KOPT-K1 (cell line): ENCODE data around the gene FAF2.
"Not testable (repeated sequence)": the region's sequence is repeated elsewhere in the genome, so short reads cannot be mapped to it uniquely, and the experiment has no call there.

Experiments
- H3K27ac ChIP-seq: fragments of 200-600 bp; sonication (generic); 2 replicates; pipeline ENCODE4 v1.5.1; 2016; ENCODE audit warnings: antibody characterized with exemption, mild to moderate bottlenecking, low read depth, low read length; ENCODE audit not compliant: poor library complexity, severe bottlenecking
- H3K36me3 ChIP-seq: fragments of 200-600 bp; sonication (generic); 2 replicates; pipeline ENCODE4 v1.5.1; 2017; ENCODE audit warnings: antibody characterized with exemption, mild to moderate bottlenecking, low read length, moderate library complexity; ENCODE audit not compliant: insufficient read depth
- H3K9me3 ChIP-seq: fragments of 200-600 bp; sonication (generic); 2 replicates; pipeline ENCODE4 v1.5.1; 2017; ENCODE audit warnings: antibody characterized with exemption, low read length, mild to moderate bottlenecking; ENCODE audit not compliant: insufficient read depth, poor library complexity, severe bottlenecking

FAF2 gene

DNA sequence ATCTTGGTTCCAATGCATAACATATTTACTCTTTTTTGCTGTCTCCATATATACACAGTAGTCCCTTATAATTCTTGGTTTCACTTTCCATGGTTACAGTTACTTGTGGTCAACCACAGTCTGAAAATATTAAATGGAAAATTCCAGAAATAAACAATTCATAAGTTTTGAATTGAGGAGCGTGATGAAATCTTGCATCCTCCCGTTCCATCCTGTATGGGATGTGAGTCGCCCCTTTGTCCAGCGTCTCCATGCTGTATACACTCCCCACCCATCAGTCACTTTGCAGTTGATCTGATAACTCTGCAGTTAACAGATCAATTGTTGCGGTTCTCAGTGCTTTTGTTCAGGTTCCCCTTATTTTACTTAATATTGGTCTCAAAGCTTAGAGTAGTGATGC, 11.5 kb upstream of the FAF2 start:
- Histone ChIP-seq H3K36me3 (no peaks in the 10 kb centered on the region), H3K27ac (peak overlapping the region; percentile 83), H3K9me3 (peaks cover 11% of the 10 kb centered on the region)

DNA sequence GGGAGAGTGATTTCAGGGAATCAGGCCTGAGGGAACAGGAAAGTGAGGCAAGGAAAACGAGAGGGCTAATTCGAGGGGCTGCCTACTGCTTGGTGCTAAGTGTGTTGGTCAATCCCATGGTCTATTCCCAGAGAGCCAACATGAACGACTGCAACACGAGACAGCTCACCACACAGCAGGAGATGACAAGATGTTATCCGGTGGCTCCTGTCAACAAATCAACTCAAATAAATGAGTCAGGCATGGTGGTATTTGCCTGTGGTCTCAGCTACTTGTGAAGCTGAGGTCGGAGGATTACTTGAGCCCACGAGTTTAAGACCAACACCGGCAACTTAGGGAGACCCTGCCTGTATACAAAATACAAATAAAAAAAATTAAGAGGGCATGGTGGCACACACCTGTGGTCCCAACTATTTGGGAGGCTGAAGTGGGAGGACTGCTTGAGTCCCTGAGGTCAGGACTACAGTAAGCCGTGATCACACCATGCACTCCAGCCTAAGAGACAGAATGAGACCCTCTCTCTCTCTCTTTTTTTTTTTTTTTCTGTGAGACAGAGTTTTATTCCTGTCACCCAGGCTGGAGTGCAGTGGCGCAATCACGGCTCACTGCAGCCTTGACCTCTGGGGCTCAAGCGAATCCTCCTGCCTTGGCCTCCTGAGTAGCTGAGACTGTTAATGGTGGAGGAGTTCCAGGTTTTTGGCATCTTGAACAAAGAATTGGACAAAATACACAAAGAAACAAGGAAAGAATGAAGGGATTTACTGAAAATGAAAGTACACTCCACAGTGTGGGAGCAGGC, 9.0 kb upstream of the FAF2 start:
- Histone ChIP-seq H3K9me3 (no peaks in the 10 kb centered on the region), H3K27ac (no peak overlapping the region), H3K36me3 (no peaks in the 10 kb centered on the region)

DNA sequence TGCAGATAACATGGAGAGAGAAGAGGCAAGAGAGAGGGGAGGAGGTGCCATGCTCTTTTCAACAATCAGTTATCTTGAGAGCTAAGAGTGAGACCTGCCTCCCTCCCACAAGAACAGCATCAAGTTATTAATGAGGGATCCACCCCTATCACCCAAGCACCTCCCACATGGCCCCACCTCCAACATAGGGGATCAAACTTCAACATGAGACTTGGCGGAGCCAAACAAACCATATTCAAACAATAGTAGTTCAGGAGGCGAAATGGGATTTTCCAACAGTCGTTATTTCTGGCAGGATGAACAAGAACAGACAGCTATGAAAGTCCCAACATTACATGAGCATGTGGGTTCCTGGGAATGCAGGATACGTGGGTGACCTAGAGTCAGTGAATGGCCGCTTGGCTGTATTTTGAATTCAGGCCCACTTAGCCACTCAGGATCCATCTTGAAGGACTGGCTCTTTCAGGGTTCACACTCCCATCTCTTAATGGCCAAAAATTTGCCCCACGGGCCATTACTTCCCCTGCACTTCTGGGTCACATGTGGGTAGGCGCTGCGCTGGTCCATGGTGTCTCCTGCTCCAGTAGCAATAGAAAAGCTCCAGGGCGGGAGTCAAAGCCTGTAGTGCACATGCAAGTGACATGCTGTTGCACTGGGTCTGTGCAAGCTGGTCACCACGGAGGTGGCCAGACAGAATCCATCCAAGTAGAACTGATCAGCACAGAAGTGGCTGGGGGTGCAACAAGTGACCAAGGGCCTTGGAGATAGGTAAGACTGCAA, 7.1 kb upstream of the FAF2 start:
- no peak overlapping the region for H3K27ac ChIP-seq
- no peaks in the 10 kb centered on the region for H3K36me3 ChIP-seq
- no peaks in the 10 kb centered on the region for H3K9me3 ChIP-seq

DNA sequence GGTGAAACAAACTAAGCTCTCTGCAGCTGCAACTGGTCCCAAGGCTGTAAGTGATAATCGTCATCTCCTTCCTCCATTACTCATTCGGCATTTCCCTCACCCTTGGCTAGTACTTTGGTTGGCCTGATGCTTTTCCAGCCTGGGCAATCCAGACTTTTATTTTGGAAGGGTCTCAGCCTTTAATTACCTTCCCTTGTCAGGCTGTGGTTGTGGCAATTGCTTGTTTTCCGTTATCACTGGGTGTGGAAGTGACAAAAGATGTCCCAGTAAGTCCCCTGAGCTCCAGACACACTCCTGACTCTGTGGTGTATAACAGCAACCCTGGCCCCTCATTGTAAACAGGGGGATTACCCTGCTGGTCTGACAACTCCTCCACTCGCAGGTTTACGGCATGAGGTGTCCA, 6.3 kb upstream of the FAF2 start:
- H3K27ac ChIP-seq: no peak overlapping the region
- H3K9me3 ChIP-seq: no peaks in the 10 kb centered on the region
- H3K36me3 ChIP-seq: no peaks in the 10 kb centered on the region

DNA sequence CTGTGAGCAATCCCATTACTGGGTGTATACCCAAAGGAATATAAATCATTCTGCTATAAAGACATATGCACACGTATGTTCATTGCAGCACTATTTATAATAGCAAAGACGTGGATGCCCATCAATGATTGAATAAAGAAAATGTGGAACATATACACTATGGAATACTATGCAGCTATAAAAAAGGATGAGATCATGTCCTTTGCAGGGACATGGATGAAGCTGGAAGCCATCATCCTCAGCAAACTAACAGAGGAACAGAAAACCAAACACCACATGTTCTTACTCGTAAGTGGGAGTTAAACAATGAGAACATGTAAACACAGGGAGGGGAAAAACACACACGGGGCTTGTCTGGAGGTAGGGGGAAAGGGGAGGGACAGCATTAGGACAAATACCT, 5.3 kb upstream of the FAF2 start:
- H3K9me3 ChIP-seq, H3K36me3 ChIP-seq, H3K27ac ChIP-seq: not testable (repeated sequence)

DNA sequence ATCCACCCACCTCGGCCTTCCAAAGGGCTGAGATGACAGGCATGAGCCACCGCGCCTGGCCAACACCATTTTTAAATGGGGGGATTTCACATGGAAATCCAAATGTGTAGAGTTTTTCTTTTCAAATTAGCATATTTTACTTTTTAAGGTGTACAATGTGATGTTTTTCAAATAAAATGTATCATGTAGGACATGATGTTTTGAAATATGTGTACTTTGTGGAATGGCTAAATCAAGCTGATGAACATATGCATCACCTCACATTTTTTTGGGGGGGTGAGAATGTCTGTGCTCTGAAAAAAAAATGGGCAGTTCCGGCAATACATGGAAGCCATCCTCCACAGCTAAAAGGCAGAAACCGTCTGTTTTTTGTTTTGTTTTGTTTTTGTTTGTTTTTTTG, 3.4 kb upstream of the FAF2 start:
- no peaks in the 10 kb centered on the region for H3K9me3 ChIP-seq
- no peaks in the 10 kb centered on the region for H3K36me3 ChIP-seq
- no peak overlapping the region for H3K27ac ChIP-seq

DNA sequence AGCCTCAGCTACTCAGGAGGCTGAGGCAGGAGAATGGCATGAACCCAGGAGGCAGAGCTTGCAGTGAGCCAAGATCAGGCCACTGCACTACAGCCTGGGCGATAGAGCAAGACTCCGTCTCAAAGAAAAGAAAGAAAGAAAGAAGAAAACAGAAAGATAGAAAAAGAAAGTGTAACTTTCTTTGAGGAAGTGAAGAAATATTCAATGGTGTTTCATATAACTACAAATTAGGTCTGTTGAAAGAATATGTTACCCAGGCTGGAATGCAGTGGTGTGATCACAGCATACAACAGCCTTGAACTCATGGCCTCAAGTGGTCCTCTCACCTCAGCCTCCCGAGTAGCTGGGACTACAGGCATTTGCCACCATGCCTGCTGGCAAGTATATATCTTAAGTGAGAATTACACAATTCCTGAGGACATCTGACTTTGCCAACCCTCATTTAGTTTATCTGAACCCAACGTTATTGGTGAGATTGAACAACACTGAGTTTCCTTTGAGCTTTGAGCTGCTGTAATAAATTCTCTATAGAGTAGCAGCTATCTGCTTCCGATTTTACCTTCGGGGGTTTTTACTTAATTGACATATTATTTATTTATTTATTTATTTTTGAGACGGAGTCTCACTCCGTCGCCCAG, 2.0 kb upstream of the FAF2 start:
- 0 out of 2 replicates have a peak, but pooled peaks cover 4% of the 10 kb centered on the region for H3K36me3 ChIP-seq
- no peak overlapping the region for H3K27ac ChIP-seq
- no peaks in the 10 kb centered on the region for H3K9me3 ChIP-seq

DNA sequence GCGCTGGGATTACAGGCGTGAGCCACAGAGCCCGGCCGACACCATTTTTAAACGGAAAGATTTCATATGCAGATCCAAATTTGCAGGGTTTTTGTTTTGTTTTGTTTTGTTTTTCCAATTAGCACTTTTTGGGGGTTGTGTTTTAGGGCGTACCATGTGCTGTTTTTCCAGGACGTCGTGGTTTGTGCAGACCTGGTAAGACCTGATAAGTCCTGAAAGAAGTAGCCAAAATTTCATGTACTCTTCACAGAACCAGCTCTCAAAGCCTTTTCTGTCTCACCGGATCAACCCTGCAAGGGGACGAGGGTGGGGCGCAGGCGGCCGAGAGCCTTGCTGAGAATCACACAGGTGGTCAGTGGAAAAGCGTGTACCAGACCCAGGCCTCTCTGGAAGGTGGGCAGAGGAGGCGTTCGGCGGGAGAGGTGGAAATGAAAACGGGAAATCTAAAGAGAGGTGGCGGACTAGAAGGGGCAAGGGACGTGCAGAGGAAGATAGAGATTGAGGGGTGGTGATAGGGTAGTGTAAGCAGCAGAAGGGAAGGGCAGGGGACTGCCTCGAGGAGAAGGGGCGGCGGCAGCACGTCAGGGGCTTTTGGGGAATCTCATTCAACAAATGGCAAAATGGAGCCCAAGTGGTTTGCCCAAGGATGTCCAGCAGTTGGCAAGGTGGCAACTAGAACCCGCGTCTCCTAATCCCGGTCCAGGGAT, 1.1 kb upstream of the FAF2 start:
- Histone ChIP-seq H3K9me3 (no peaks in the 10 kb centered on the region), H3K36me3 (peaks cover 6% of the 10 kb centered on the region), H3K27ac (peak overlapping the region; percentile 90)

DNA sequence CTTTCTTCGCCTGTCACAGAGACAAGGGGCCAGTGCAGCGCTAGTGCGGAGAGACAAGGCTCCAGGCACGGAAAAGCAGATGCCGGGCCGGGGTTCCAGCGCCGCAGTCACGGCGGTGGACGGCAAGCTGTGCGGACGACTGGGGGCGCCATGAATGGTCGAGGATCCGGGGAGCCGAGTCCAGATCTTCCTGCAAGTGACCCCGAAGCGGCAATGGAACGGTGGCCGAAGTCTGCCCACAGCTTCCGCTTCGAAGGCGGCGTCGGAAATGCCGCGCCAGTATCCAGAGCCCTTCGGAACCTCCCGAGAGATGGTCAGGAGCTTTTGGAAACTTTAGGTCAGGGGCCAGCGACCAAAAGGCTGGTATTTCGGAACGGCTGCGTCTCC, 601 bp upstream of the FAF2 start:
- H3K9me3 ChIP-seq: no peaks in the 10 kb centered on the region
- peak overlapping the region; percentile 90 for H3K27ac ChIP-seq
- peaks cover 11% of the 10 kb centered on the region for H3K36me3 ChIP-seq

DNA sequence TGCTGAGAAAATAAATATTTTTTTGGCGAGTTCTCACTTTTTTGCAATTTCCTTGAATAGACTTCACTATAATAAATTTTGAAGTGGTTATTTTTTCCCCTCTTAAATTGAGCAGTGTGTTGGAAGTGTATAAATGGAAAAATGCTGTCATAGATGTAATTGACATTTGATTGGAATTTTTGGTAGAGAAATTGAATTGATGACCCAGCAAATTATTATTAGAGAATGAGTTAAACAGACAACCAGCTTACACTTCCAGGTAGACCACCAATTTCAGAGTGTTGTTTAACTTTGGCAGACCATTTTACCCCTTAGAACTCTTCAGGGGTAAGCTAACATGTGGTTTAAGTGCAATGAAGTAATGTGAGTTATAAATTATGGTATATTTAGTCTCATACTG, 1.9 kb downstream of the FAF2 start:
- H3K36me3 ChIP-seq: peaks cover 33% of the 10 kb centered on the region
- H3K9me3 ChIP-seq: no peaks in the 10 kb centered on the region
- H3K27ac ChIP-seq: no peak overlapping the region

DNA sequence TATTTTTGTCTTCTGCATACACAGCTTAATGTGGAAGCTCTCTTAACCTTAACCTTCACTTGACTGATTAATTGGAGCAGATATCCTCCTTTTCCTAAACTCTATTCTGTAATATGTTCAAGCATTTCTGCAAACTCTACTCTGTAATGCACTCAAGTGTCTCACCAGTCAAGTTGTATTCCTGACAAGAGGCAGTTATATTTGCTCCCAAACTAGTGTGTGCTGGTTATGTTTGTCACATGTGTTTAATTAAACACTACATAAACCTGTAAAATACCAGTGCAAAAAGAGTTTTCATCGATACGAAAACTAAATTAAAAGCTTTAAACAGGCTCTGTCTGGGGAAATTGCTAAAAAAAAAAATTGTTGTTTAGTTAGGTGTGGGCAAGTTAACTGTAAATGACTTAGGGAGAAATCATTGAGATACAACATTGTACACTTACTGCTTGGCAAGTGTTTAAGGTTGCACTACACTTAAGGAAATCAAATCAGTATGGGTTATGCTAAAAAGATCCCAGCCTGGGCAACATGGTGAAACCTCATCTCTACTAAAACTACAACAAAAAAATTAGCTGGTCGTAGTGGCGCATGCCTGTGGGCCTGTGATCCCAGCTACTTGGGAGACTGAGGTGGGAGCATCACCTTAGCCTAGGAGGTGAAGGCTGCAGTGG, 6.7 kb downstream of the FAF2 start:
- Histone ChIP-seq H3K36me3 (peaks cover 38% of the 10 kb centered on the region), H3K9me3 (no peaks in the 10 kb centered on the region), H3K27ac (no peak overlapping the region)

DNA sequence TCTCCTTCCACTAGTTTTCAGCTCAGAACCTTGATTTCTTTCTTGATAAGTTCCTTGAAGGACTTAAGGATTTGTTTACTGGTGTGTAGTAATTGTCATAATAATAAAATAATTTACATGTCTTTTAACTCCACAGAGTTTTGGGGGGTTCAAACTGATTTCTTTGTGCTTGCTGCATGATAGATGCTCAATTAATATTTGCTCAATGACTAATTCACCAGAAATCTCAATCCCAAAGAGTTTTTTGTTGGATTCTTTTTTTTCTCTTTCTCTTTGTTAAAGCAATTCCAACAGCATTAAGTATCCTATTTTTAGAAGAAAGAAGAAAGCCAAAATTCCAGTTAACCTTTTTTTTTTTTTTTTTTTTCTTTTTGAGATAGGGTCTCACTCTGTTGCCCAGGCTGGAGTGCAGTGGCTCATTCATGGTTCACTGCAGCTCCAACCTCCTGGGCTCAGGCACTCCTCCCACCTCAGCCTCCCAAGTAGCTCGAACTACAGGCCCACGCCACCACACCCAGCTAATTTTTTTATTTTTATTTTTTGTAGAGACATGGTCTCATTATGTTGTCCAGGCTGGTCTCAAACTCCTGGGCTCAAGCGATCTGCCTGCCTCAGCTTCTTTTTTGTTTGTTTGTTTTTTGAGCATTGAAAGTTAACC, 10.8 kb downstream of the FAF2 start:
- Histone ChIP-seq H3K36me3 (peaks cover 12% of the 10 kb centered on the region), H3K27ac (no peak overlapping the region), H3K9me3 (no peaks in the 10 kb centered on the region)

DNA sequence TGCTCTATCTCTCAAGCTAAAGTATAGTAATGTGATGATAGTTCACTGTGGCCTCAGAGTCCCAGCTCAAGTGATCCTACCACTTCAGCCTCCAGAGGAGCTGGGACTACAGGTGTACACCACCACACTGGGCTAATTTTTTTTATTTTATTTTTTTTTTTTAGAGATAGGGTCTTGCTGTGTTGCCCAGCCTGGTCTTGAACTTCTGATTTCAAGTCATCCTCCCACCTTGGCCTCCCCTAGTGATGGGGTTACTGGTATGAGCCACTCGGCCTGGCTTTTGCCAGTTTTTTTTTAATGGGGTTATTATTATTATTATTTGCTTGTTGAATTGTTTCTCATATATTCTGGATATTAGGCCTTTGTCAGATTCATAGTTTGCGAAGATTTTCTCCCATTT, 13.2 kb downstream of the FAF2 start:
- Histone ChIP-seq H3K9me3 (no peaks in the 10 kb centered on the region), H3K36me3 (peaks cover 19% of the 10 kb centered on the region), H3K27ac (no peak overlapping the region)

DNA sequence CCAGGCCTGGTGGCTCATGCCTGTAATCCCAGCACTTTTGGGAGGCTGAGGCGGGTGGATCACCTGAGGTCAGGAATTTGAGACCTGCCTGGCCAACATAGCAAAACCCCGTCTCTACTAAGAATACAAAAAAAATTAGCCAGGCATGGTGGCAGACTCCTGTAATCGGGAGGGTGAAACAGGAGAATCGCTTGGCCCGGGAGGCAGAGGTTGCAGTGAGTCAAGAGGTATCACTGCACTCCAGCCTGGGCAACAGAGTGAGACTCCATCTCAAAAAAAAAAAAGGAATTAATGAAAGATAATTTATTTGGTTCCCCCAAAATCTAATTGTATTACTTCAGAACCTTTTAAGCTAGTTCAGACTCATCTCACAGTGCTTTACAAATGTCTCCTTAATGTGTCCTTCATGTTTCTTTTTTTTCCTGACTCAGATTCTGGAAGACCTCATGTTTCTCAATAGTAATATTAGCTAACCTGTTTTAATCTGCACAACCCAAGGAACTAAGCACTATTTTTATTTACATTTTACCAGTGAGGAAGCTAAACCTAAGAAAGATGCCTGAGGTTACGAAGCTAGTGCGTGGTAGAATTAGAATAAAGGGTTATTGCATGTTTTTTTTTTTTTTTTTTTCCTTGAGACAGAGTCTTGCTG, 15.1 kb downstream of the FAF2 start:
- Histone ChIP-seq H3K9me3 (no peaks in the 10 kb centered on the region), H3K36me3 (peaks cover 38% of the 10 kb centered on the region), H3K27ac (no peak overlapping the region)
